WTC11 (cell line): ENCODE data around the gene GPR22. TPM values are rescaled to one million over a fixed set of nuclear protein-coding genes. Genes with fewer than 3 reads are reported as not detected.

Experiments used
- ATAC-seq: fragments of 200-7000 bp; cut with Tn5 transposase; 2 replicates; pipeline ENCODE4 v1.10.0; 2021; ENCODE audit warnings: mild to moderate bottlenecking, moderate library complexity
- CTCF ChIA-PET: fragments of 300-600 bp; sonication (Branson Sonifier 250); formaldehyde crosslinking; loops from one replicate; lab custom pipeline; 2021; ENCODE audit warnings: antibody characterized with exemption; lab: Charles Lee
- POLR2A ChIA-PET: fragments of 350-600 bp; sonication (Branson Sonifier 250); formaldehyde crosslinking; loops from one replicate; lab custom pipeline; 2021; ENCODE audit warnings: antibody characterized with exemption; lab: Charles Lee
- DNase-seq: peaks from one replicate; pipeline ENCODE4 v3.0.0; 2021; ENCODE audit warnings: low spot score
- H3K27ac Mint-ChIP-seq: 2 replicates; pipeline ENCODE4 v1.8.0; 2021; ENCODE audit warnings: mixed read lengths
- H3K27me3 Mint-ChIP-seq: 2 replicates; pipeline ENCODE4 v1.8.0; 2021; ENCODE audit warnings: low read depth, mild to moderate bottlenecking, moderate library complexity, mixed read lengths
- H3K36me3 Mint-ChIP-seq: 2 replicates; pipeline ENCODE4 v1.8.0; 2021; ENCODE audit warnings: mixed read lengths
- H3K4me1 Mint-ChIP-seq: 2 replicates; pipeline ENCODE4 v1.8.0; 2022; ENCODE audit warnings: mixed read lengths
- H3K4me3 Mint-ChIP-seq: 2 replicates; pipeline ENCODE4 v1.8.0; 2021; ENCODE audit warnings: mild to moderate bottlenecking, moderate library complexity, mixed read lengths
- H3K9me3 Mint-ChIP-seq: 2 replicates; pipeline ENCODE4 v1.8.0; 2021; ENCODE audit warnings: mixed read lengths
- FOXP4 ChIP-seq: sonication (generic); formaldehyde crosslinking; IDR thresholded peaks from 2 replicates; pipeline ENCODE4 v1.8.0; 2022; ENCODE audit warnings: mild to moderate bottlenecking, missing genetic modification reagents
- MLX ChIP-seq: sonication (generic); formaldehyde crosslinking; IDR thresholded peaks from 2 replicates; pipeline ENCODE4 v1.8.1; 2023; ENCODE audit warnings: mild to moderate bottlenecking, missing genetic modification reagents, moderate library complexity
- ZNF138 ChIP-seq: sonication (generic); formaldehyde crosslinking; conservative IDR thresholded peaks from 2 replicates; pipeline ENCODE4 v1.8.1; 2022; ENCODE audit warnings: mild to moderate bottlenecking, moderate library complexity, missing genetic modification reagents
- ZNF263 ChIP-seq: sonication (generic); formaldehyde crosslinking; IDR thresholded peaks from 2 replicates; pipeline ENCODE4 v1.8.1; 2022; ENCODE audit warnings: low read depth, mild to moderate bottlenecking, moderate library complexity, missing genetic modification reagents
- total RNA-seq: library from RNA; stranded (reverse); gene quantifications from 3 replicates; pipeline ENCODE4 v1.2.3, GENCODE V29; 2021
- TF ChIP-seq, protein P1 (sequence below): fragments of 250-450 bp; sonication (Bioruptor Pico); IDR thresholded peaks from 2 replicates; pipeline ENCODE4 v1.9.0; 2021; ENCODE audit warnings: mild to moderate bottlenecking, borderline replicate concordance
- TF ChIP-seq, protein P2 (sequence below): fragments of 250-450 bp; sonication (Bioruptor Pico); IDR thresholded peaks from 2 replicates; pipeline ENCODE4 v1.8.0; 2021; ENCODE audit warnings: mild to moderate bottlenecking
- TF ChIP-seq, protein P3 (sequence below): sonication (generic); formaldehyde crosslinking; IDR thresholded peaks from 2 replicates; pipeline ENCODE4 v1.8.1; 2023; ENCODE audit warnings: mild to moderate bottlenecking, moderate library complexity, missing genetic modification reagents
- TF ChIP-seq, protein P4 (sequence below): sonication (generic); formaldehyde crosslinking; IDR thresholded peaks from 2 replicates; pipeline ENCODE4 v1.8.0; 2022; ENCODE audit warnings: missing genetic modification reagents

Gene GPR22
- total RNA-seq, 1 experiment from 2014 or later: not detected

GRCh38 chr7:107499731-107500130 lies 29.9 kb downstream of the GPR22 start (continued):
- TF ChIP-seq, protein P1, sequence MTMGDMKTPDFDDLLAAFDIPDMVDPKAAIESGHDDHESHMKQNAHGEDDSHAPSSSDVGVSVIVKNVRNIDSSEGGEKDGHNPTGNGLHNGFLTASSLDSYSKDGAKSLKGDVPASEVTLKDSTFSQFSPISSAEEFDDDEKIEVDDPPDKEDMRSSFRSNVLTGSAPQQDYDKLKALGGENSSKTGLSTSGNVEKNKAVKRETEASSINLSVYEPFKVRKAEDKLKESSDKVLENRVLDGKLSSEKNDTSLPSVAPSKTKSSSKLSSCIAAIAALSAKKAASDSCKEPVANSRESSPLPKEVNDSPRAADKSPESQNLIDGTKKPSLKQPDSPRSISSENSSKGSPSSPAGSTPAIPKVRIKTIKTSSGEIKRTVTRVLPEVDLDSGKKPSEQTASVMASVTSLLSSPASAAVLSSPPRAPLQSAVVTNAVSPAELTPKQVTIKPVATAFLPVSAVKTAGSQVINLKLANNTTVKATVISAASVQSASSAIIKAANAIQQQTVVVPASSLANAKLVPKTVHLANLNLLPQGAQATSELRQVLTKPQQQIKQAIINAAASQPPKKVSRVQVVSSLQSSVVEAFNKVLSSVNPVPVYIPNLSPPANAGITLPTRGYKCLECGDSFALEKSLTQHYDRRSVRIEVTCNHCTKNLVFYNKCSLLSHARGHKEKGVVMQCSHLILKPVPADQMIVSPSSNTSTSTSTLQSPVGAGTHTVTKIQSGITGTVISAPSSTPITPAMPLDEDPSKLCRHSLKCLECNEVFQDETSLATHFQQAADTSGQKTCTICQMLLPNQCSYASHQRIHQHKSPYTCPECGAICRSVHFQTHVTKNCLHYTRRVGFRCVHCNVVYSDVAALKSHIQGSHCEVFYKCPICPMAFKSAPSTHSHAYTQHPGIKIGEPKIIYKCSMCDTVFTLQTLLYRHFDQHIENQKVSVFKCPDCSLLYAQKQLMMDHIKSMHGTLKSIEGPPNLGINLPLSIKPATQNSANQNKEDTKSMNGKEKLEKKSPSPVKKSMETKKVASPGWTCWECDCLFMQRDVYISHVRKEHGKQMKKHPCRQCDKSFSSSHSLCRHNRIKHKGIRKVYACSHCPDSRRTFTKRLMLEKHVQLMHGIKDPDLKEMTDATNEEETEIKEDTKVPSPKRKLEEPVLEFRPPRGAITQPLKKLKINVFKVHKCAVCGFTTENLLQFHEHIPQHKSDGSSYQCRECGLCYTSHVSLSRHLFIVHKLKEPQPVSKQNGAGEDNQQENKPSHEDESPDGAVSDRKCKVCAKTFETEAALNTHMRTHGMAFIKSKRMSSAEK (CRISPR knock-in tag): no peak
- TF ChIP-seq, protein P2, sequence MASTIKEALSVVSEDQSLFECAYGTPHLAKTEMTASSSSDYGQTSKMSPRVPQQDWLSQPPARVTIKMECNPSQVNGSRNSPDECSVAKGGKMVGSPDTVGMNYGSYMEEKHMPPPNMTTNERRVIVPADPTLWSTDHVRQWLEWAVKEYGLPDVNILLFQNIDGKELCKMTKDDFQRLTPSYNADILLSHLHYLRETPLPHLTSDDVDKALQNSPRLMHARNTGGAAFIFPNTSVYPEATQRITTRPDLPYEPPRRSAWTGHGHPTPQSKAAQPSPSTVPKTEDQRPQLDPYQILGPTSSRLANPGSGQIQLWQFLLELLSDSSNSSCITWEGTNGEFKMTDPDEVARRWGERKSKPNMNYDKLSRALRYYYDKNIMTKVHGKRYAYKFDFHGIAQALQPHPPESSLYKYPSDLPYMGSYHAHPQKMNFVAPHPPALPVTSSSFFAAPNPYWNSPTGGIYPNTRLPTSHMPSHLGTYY (CRISPR knock-in tag): no peak
- TF ChIP-seq, protein P3, sequence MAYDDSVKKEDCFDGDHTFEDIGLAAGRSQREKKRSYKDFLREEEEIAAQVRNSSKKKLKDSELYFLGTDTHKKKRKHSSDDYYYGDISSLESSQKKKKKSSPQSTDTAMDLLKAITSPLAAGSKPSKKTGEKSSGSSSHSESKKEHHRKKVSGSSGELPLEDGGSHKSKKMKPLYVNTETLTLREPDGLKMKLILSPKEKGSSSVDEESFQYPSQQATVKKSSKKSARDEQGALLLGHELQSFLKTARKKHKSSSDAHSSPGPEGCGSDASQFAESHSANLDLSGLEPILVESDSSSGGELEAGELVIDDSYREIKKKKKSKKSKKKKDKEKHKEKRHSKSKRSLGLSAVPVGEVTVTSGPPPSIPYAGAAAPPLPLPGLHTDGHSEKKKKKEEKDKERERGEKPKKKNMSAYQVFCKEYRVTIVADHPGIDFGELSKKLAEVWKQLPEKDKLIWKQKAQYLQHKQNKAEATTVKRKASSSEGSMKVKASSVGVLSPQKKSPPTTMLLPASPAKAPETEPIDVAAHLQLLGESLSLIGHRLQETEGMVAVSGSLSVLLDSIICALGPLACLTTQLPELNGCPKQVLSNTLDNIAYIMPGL (CRISPR knock-in tag): no peak
- TF ChIP-seq, all 79 proteins: peak for 0

DNA sequence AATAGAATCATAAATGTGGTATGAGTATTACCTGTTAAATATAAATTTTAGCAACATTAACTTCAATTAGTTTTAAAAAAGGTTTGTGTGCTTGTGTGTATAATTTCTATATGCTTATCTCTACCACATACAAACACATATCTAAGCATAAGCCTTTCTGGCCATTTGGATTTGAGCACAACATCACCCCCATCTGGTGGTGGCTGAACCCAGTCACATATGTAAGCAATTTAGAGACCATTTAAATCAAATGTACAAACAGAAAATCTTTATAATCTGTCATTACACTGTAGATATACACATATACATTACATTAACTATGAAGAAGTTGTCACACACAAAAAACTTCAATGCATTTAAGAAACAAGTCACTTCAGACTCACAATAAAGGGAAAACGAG lies 31.7 kb downstream of the GPR22 start:
- Mint-ChIP-seq H3K4me3 (no peak overlapping the region), H3K36me3 (peaks cover 1% of the 10 kb centered on the region; the same call in 1 of the 2 replicates), H3K27ac (no peak overlapping the region), H3K9me3 (peaks cover 6% of the 10 kb centered on the region), H3K4me1 (no peaks in the 10 kb centered on the region; the same call in 1 of the 2 replicates), H3K27me3 (no peaks in the 10 kb centered on the region)
- DNase-seq (peak; percentile 21), ATAC-seq (0 out of 2 replicates have a peak, but pooled peaks have one; percentile 56)
- ChIA-PET CTCF (interaction anchor here (0.7 to 1.9 kb wide), 3 partner anchors 26 to 38 kb away, joined by 3 to 17 read pairs (median 3); no protein-coding TSS in a partner anchor), POLR2A (interaction anchor here (0.6 kb wide), 1 partner anchor 24 kb away, joined by 3 read pairs; no protein-coding TSS in a partner anchor)
- no peak for TF ChIP-seq MLX (CRISPR knock-in tag)
- TF ChIP-seq ZNF138 (CRISPR knock-in tag): no peak
- TF ChIP-seq, protein P4, sequence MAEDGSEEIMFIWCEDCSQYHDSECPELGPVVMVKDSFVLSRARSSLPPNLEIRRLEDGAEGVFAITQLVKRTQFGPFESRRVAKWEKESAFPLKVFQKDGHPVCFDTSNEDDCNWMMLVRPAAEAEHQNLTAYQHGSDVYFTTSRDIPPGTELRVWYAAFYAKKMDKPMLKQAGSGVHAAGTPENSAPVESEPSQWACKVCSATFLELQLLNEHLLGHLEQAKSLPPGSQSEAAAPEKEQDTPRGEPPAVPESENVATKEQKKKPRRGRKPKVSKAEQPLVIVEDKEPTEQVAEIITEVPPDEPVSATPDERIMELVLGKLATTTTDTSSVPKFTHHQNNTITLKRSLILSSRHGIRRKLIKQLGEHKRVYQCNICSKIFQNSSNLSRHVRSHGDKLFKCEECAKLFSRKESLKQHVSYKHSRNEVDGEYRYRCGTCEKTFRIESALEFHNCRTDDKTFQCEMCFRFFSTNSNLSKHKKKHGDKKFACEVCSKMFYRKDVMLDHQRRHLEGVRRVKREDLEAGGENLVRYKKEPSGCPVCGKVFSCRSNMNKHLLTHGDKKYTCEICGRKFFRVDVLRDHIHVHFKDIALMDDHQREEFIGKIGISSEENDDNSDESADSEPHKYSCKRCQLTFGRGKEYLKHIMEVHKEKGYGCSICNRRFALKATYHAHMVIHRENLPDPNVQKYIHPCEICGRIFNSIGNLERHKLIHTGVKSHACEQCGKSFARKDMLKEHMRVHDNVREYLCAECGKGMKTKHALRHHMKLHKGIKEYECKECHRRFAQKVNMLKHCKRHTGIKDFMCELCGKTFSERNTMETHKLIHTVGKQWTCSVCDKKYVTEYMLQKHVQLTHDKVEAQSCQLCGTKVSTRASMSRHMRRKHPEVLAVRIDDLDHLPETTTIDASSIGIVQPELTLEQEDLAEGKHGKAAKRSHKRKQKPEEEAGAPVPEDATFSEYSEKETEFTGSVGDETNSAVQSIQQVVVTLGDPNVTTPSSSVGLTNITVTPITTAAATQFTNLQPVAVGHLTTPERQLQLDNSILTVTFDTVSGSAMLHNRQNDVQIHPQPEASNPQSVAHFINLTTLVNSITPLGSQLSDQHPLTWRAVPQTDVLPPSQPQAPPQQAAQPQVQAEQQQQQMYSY (CRISPR knock-in tag): no peak
- TF ChIP-seq FOXP4: no peak
- no peak for TF ChIP-seq ZNF263 (CRISPR knock-in tag)
